GM18499 (cell line): ENCODE data around the gene PAX3.

Experiments
- ATAC-seq: cut with Tn5 transposase; IDR thresholded peaks from one replicate; pipeline ENCODE4 v1.9.1; 2021; ENCODE audit warnings: moderate number of reproducible peaks; ENCODE audit not compliant: insufficient read depth, unreplicated experiment

PAX3 gene

GRCh38 chr2:222299906-222300725 lies 1.3 kb upstream of the PAX3 start:
- no peak for ATAC-seq

DNA sequence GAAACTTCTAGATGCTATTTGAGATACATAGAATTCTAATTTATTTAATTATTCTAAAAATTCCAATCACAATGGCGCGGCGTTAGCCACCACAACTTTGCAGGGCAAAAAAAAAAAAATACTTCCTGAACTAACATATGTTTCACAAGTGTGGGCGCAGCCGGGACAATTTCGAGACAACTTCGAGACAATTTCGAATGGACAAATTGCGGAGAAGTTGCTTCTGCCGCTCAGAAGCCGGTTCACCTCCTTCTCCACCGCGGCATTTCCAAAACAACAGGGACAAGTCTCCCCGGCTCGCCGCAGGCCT lies 842 bp downstream of the PAX3 start:
- ATAC-seq: no peak

DNA sequence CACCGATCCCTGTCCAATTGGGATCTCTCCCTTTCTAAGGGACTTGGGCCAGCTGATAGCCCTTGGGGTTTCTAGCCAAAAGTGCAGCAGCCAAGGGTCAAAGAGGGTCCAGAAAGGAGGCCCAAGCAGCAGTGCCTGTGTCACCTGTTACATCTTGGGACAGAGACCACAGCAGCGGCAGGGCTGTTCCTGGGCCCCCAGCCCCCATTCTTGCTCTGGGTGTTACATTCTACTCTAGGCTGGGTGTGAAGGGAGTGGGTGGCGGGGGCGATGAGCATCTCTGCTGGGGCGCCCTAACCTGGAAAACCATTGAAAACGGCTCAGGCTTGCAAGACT lies 1.2 kb downstream of the PAX3 start:
- ATAC-seq: no peak

- no peak for ATAC-seq
Measured at GRCh38 chr2:222296911-222297599, 1.7 kb downstream of the PAX3 start.

DNA sequence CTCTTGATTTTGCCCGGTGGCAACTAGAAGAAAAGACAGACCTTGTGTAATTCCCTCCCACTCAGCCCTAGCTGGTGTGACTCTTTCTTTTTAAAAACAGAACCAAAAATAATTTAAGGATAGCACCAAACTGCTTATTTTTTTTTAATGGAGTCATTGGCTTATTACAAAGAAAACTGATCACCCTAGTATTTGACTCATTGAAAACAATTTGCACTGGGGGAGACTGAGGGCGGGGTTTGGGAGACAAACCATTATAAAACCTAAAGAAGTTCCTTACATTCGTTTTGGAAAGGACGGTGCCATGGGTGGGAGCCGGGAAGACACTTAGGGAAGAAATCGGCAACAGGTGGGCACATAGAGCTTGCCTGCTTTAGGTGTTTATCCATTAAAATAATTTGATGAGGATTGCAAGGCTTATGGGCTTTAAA lies 2.5 kb downstream of the PAX3 start:
- no peak for ATAC-seq

GRCh38 chr2:222295368-222296062 lies 3.3 kb downstream of the PAX3 start:
- no peak for ATAC-seq

GRCh38 chr2:222294996-222295367 lies 3.8 kb downstream of the PAX3 start:
- ATAC-seq: no peak

- no peak for ATAC-seq
Measured at GRCh38 chr2:222293660-222294630, 4.9 kb downstream of the PAX3 start.

DNA sequence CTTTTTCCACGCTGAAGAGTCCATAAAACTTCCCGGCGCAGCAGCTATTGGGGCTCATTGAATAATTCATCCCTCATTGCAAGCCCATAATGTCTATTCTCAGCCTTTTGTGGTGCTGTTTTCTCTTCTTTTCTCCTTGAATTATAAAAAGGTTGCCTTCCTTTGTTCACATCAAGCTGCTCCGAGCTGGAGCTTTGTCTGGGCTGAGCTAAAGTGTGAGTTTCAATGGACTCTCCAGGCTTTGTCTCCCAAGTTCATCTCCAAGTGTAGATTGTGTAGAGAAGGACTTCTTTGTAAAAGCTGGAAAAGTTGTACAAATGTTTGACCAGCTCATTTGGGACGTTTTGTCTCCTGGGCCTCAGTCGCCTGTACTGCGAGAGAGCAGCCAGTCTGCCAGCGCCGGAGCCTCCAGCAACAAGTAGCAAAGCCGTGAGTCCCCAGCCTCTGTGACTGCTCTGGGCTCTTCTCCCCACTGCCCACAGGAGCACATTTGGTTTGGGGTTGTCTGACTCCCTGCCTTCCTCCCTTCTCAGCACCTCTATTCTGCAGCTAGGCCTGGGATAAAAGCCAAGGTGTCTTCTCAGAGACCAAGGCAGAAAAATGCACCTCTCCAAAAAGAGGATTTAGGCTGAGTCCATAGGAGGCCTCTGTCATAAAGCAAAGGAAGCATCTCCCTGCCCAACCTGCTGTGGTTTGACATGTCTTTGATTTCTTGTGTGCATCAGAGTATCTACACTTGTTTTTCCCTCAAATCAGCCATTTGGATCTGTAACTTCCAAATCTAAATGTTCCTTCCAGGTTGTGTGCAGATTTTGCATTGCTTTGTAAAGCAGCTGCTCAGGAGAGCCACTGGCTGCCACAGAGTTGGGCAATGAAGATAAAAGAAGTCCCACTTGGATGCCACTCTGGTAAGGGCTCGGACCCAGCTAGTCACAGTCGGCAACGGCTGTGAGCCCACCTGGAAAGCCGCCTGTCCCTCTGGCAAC lies 6.4 kb downstream of the PAX3 start:
- no peak for ATAC-seq

DNA sequence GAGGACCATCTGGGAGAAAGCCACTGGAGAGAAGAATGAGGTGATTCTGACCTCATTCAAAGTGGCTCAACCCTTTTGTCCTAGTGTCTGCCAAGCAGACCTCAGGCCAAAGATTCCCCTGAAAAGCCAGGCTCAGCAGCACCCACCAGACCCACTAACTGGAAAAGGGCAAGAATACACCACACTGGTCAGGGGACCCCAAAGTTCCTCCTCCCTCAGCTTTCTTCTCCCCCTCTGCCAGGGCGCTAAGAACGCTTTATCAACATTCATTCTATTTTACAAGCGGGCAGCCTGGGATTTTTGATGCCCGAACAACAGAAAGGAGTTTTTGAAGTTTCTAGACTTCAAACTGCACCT lies 7.3 kb downstream of the PAX3 start:
- no peak for ATAC-seq

- ATAC-seq: no peak
Measured at GRCh38 chr2:222290736-222291484, 7.9 kb downstream of the PAX3 start.

GRCh38 chr2:222290401-222290735 lies 8.4 kb downstream of the PAX3 start:
- no peak for ATAC-seq

DNA sequence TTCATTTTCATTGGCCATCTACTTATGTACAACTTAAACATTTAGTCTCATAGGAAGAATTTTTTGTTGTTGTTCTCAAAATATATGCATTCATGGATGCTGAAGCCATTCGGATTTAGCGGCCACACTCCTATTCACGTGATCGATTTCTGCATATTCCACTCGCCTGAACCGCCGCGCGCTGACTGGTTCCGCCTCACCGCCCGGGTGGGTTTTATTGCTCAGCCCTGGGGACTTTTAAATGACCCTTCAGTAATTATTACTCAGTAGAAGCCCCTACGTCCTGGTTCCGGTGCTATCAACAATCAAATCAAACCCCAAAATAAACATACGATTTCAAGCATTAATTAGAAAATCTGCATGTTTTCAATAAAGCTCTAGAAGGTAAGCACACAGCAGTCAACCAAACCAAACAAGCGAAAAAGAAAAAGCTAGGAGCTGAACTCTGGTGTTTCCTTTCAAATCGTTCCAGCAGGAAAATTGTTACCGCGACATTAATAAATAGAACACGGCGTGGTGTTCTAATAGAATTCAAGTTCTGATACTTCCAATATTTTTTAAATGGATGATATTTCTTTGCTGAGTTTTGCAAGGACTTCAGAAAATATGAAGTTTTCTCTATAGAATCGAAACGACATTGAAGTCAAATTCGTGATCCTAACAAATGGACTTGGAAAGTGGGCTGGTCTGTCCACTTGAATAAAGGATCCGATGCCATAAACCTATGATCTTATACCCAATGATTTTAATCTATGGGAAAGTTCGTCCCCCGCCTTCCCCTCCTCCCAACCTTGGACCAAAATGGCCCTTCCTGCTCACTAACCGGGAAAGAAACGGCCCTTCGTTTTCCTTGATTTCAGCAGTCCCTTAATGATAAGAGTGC lies 9.3 kb downstream of the PAX3 start:
- ATAC-seq: no peak

DNA sequence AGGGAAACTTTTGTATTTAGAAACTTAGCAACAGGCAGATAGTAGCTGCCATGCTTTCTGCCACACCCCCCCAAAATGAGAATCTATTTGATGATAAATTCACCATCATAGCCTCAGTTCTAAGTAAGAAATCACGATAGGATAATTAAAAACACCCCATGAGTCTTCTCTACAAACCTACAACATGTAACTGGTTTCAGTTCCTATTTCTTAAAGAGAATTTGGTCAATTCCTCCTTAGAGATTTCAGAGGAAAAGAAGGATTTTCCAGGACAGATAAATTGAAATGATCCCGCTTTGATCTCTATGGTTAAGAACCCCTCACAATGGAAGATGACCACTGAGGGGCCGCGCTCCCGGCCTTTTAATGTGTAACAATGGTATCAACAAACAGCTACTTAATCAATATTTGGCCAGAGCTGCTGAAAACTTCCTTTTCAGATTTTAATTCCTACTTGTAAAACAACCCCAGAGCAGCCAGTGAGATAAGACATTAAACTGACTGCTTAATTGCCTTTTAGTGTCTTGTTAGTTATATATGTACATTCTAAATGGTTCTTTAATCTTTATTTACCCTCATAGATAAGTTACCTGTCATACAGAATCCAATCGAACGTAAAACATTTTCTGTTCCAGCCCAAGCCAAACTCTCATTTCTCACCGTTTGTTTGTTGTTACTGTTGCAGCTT lies 10.1 kb downstream of the PAX3 start:
- ATAC-seq: no peak

GRCh38 chr2:222287862-222288479 lies 10.8 kb downstream of the PAX3 start:
- no peak for ATAC-seq

GRCh38 chr2:222284466-222284865 lies 14.3 kb downstream of the PAX3 start:
- no peak for ATAC-seq

DNA sequence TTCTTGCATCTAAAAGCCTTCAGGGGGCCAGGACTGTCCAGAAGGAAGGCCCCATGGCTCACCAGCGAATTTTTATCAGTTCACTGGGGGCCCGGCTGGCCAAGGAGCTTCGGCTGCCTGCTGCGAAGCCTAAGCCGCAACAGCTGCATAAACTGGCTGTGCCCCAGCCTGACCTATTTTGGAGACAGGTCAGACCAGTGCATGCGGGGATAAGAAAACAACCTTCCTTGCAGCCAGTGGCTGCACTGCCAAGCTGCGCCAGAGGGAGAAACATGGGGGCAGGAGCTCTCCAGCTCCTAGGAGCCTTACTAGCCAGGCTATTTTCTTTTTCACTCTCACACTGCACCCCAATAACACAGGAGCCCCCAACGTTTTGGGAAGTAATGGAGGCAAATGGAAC lies 15.2 kb downstream of the PAX3 start:
- no peak for ATAC-seq
